Left renal cortex interstitium (tissue), 4 donors: ENCODE results near the gene SNX33. TPM values are rescaled to one million over a fixed set of nuclear protein-coding genes. Genes with fewer than 3 reads are reported as not detected.
"Not testable (repeated sequence)": the region's sequence is repeated elsewhere in the genome, so short reads cannot be mapped to it uniquely, and the experiment has no call there.

Experiments used
- DNase-seq, 4 donors: peaks; one replicate each; pipeline ENCODE4 v3.0.0-alpha.2; 2013; ENCODE audit warnings: low read depth in 4 of 4, low spot score in 2 of 4, missing footprints in 1 of 4
- polyA plus RNA-seq, 4 donors: library from polyadenylated mRNA; unstranded; fragments of 120-200 nt; gene quantifications; one replicate each; pipeline ENCODE4 v1.2.1, GENCODE V29; 2013; ENCODE audit not compliant: insufficient read length in 4 of 4

Gene SNX33
- polyA plus RNA-seq, 4 donors: 19.4 to 21.9 (median 20.3) TPM

- no peak for DNase-seq
Measured at GRCh38 chr15:75680007-75680789, 32.5 kb downstream of the SNX33 start.

GRCh38 chr15:75682181-75683135, 34.7 kb downstream of the SNX33 start:
- no peak for DNase-seq

- not testable (repeated sequence) for DNase-seq
Measured at GRCh38 chr15:75683646-75684312, 36.1 kb downstream of the SNX33 start.

- DNase-seq: no peak
Measured at GRCh38 chr15:75684648-75685047, 36.9 kb downstream of the SNX33 start.

GRCh38 chr15:75685195-75685594, 37.5 kb downstream of the SNX33 start:
- DNase-seq: no peak

- peak in 1 of 4 donors; percentile 41 for DNase-seq
Measured at GRCh38 chr15:75686212-75686642, 38.5 kb downstream of the SNX33 start.

- DNase-seq: no peak
Measured at GRCh38 chr15:75687486-75688277, 40.0 kb downstream of the SNX33 start.

GRCh38 chr15:75688278-75688557, 40.5 kb downstream of the SNX33 start:
- no peak for DNase-seq

- no peak for DNase-seq
Measured at GRCh38 chr15:75688831-75689230, 41.1 kb downstream of the SNX33 start.

GRCh38 chr15:75689429-75689828, 41.7 kb downstream of the SNX33 start:
- not testable (repeated sequence) for DNase-seq

- DNase-seq: not testable (repeated sequence)
Measured at GRCh38 chr15:75692311-75692710, 44.6 kb downstream of the SNX33 start.

GRCh38 chr15:75693028-75693427, 45.3 kb downstream of the SNX33 start:
- DNase-seq: not testable (repeated sequence)

GRCh38 chr15:75693501-75694240, 46.0 kb downstream of the SNX33 start:
- no peak for DNase-seq

GRCh38 chr15:75694241-75695182, 46.8 kb downstream of the SNX33 start:
- no peak for DNase-seq

- no peak for DNase-seq
Measured at GRCh38 chr15:75695220-75695619, 47.5 kb downstream of the SNX33 start.

GRCh38 chr15:75695634-75696310, 48.1 kb downstream of the SNX33 start:
- no peak for DNase-seq

GRCh38 chr15:75696311-75696720, 48.6 kb downstream of the SNX33 start:
- DNase-seq: no peak

- DNase-seq: no peak
Measured at GRCh38 chr15:75696854-75697259, 49.1 kb downstream of the SNX33 start.
